SKM-1 (cell line): Measurements from ENCODE around the gene NCS1.

ENCODE experiments used
- DNase-seq: peaks from one replicate; lab custom pipeline; 2025; ENCODE audit not compliant: unreplicated experiment; lab: John Stamatoyannopoulos, UW

Gene NCS1

GRCh38 chr9:130174920-130175321 is 2.7 kb downstream of the NCS1 start:
- DNase-seq: no peak

GRCh38 chr9:130175355-130175754 is 3.2 kb downstream of the NCS1 start:
- DNase-seq: no peak

- no peak for DNase-seq
Measured at GRCh38 chr9:130176760-130177159, 4.6 kb downstream of the NCS1 start.

GRCh38 chr9:130177898-130178805 is 5.9 kb downstream of the NCS1 start:
- DNase-seq: no peak

GRCh38 chr9:130179331-130179907 is 7.2 kb downstream of the NCS1 start:
- DNase-seq: no peak

- no peak for DNase-seq
Measured at GRCh38 chr9:130180516-130180915, 8.3 kb downstream of the NCS1 start.

GRCh38 chr9:130181678-130182380 is 9.6 kb downstream of the NCS1 start:
- DNase-seq: no peak

GRCh38 chr9:130182381-130182909 is 10.2 kb downstream of the NCS1 start:
- no peak for DNase-seq

GRCh38 chr9:130183133-130183762 is 11.0 kb downstream of the NCS1 start:
- DNase-seq: no peak

- DNase-seq: no peak
Measured at GRCh38 chr9:130185017-130185416, 12.8 kb downstream of the NCS1 start.

- DNase-seq: no peak
Measured at GRCh38 chr9:130185490-130186031, 13.4 kb downstream of the NCS1 start.

- no peak for DNase-seq
Measured at GRCh38 chr9:130186051-130186450, 13.8 kb downstream of the NCS1 start.

GRCh38 chr9:130186839-130187522 is 14.8 kb downstream of the NCS1 start:
- DNase-seq: no peak

GRCh38 chr9:130187523-130187846 is 15.3 kb downstream of the NCS1 start:
- no peak for DNase-seq

- DNase-seq: no peak
Measured at GRCh38 chr9:130188860-130189481, 16.8 kb downstream of the NCS1 start.

- no peak for DNase-seq
Measured at GRCh38 chr9:130189840-130190239, 17.6 kb downstream of the NCS1 start.

- DNase-seq: no peak
Measured at GRCh38 chr9:130191068-130191748, 19.0 kb downstream of the NCS1 start.

- no peak for DNase-seq
Measured at GRCh38 chr9:130191749-130192120, 19.5 kb downstream of the NCS1 start.

- no peak for DNase-seq
Measured at GRCh38 chr9:130192382-130192999, 20.3 kb downstream of the NCS1 start.
